CD1c-positive myeloid dendritic cell (primary cell): ENCODE results near the gene PTGR3.
"Not testable (repeated sequence)": the region's sequence is repeated elsewhere in the genome, so short reads cannot be mapped to it uniquely, and the experiment has no call there.

ENCODE experiments used
- DNase-seq: peaks from one replicate; pipeline ENCODE4 v3.0.0-alpha.2; 2016; ENCODE audit errors: extremely low spot score

PTGR3 gene

DNA sequence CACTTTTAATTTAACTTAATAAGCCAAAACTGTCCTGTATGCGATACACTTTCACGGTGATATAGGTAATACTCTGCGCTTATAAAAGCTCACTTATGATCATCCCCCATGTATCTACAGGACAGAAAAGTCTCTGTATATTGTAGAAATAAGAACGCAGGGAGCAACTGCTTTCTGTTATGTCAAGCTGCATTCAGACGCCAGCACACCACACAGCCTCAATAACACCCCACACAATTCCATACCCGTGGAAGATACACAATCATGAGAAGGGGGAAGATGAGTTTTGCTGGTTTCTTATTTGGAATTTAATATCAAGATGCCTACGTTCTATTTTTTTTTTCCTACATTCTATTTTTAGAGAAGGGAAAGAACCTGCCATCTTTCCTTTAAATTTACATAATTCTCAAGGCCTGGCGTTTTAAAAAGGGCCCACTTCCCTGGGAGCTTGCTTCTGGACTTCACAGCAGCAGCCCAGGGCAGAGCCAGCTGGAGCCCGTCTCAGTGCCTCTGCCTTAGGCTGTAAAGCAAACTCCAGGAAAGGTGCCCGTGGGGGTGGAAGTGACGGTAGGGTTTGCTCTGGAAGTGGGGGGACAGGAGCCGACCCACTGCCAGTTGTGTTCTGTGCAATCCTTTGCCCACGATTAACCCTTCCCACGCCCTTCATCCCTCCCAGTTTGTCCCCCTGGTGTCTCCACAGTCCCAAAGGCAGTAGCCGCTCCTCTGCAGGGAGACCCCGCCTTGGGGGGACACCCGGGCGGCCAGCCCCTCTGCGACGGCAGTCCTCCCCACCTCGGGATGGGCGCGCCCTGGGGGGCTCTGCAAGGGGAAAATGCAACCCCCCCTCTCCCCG lies 5.3 kb downstream of the PTGR3 start:
- DNase-seq, result no peak

DNA sequence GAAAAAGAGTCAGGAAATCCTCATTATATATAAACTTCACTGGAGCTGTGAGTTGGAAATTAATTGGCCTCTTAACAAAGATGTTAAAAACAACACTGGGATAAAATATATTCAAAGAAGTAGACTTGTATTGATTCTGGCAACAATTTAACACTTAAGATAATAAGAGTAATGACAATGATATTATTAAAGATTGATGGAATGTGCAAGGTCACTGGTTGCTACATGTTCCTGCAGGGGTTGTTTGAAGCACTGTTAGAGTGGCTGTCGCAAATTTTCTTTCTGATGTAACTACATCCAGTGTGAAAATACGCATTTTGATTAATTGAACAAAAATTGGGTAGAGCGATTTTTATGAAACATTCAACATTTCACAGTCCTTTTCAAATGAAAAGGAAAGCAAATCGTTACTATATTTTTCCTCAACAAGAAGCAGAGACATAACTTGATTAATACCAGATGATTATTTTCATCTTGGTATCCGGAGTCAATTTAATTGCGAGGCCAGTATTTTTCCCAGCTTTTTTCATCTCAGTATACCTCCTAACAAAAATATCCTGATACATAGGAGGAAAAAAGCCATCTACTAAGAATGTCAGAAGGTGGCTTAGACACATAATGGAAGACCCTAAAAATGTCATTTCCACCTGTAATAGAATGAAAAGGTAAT lies 6.1 kb downstream of the PTGR3 start:
- DNase-seq, result no peak

DNA sequence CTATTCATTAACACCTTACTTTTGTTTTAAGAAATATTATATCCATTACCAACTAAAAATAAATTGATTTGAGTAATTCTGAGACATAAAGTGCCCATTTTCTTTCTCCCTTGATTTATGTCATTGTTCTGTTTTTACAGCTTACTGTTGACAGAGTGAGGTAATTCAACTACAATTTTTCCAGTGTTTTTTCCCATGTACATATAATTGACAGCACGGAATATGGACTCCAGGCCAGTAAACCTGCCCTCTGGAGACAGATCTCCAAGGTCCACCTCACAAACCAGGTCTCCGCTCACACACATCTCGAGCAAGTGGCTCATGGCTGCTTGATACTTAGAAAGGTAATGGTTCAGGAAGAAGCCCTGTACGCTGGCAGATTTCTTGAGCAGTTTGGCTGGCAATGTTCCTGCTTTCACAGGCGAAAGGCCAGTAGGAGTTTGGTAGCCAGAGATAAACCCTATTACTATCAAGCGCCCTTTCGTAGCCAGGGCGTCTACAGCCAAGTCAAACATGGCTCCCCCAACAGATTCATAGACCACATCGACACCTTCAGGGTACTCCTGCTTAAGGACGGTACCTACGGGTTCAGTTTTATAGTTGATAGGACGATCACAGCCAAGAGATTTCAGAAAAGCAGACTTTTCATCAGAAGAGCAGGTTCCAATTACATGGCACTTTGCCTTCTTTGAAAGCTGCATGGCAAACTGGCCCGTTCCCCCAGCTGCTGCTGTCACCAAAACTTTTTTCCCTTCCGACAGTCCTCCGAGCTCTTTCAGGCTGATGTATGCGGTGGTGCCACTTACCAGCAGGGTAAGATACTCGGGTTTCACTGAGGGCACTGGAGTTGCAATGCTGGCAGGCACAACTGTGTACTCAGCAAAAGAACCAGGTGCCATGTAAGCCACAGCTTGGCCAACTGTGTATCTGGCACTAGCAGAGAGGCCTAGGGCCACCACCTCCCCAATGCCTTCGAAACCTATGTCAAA lies 7.4 kb downstream of the PTGR3 start:
- no peak for DNase-seq

GRCh38 chr18:75200605-75201280 lies 8.2 kb downstream of the PTGR3 start:
- DNase-seq, result no peak

DNA sequence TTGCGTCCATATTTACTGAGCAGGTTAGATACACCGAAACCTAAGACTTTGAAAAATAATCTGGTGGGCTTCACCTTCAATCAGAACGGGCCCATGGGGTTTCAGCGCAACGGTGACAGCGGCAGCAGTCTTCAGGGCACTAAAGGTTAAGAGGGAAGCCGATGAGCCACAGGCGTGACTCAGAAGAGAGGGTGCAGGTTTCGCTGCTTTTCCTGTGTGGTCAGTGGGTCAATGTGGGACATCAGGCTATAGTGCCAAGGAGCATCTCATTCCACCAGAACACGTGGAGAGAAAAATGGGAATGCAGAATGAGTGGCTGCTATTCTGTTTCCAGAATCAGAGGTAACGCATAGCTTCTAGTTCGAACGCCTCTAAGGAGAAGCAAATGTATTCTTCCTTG lies 8.9 kb downstream of the PTGR3 start:
- no peak for DNase-seq

DNA sequence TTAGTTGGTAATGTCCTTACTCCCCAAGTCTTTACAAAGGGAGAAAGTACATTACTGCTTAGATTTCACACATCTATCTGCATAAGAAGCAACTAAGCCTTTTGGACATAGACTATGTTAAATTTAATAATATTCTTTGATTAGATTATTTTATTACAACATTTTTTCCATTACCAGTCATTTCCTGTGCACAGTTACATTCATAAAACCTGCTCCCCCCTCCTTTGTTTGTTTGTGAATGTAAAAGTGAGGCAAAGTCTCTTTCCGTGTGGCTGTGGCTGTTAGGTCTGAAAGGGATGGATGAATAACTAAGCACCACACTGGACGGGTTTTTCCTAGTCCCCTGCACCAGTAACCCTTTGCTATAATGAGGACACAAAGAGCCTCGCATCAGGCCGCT lies 9.6 kb downstream of the PTGR3 start:
- no peak for DNase-seq

GRCh38 chr18:75198036-75198435 lies 10.9 kb downstream of the PTGR3 start:
- DNase-seq, result no peak

- no peak for DNase-seq
These were observed 16.0 kb downstream of the PTGR3 start for GRCh38 chr18:75192899-75193298.

DNA sequence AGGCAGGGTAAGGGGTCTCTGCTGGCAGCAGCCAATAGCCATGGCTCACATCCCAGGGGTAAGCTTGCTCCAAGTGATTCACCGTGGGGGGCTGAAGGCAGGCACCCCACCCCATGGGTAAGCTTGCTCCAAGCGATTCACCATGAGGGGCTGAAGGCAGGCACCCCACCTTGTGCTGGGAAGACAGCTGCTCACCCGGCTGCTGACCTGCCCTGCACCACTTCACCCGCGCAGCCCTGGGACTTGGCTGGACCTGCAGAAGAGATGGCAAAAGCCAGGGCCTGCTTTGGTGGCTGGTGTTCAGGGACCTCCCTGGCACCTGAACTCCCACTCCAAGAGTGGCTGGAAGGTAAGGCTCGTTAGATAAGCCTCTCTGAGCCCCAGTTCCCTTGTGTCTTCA lies 19.2 kb downstream of the PTGR3 start:
- DNase-seq, result no peak

- not testable (repeated sequence) for DNase-seq
These were observed 21.2 kb downstream of the PTGR3 start for GRCh38 chr18:75187702-75188101.

DNA sequence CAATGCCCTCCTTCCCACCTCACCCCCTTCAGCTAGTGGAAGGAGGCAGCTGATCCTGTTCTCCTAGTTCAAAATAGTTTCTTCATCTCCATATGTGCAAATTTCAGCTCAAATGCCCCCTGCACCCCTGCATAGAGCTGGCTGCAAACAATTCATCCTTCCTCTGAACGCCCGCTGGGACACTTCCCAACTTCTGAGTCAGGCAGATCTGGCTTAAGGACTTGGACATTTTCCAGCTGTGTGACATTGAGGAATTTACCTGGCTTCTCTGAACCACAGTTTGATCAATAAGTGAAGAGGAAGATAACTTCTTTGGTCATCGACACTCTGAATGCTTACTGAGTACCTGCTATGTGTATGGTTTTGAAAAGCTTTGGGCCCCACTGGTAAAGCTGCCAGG lies 23.5 kb downstream of the PTGR3 start:
- DNase-seq, result no peak

DNA sequence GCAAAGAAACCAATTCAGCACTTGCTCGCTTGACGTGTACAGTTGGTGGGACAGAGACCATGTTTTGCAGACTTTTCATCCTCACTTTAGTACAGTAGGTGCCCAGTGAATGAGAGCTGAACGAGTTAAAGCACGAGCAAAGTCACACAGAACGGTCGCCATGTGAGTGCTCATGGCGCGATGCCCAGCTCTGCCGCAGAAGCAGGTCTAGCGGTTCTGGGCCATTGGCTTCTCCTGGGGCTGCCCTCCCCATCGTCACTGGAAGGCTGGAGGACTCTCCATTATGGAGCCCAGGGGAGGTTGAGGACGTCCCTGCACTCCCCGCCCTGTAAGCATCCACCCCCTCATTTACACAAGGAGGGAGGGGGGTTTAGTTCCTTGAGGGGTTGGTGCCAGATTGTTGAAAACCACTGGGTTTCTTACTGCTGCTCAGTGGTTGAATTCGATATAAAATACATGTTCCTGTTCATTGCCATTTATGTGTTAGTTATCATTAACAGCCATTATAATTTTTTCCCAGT lies 24.9 kb downstream of the PTGR3 start:
- no peak for DNase-seq

- DNase-seq, result no peak
These were observed 25.4 kb downstream of the PTGR3 start for GRCh38 chr18:75183524-75183923.

DNA sequence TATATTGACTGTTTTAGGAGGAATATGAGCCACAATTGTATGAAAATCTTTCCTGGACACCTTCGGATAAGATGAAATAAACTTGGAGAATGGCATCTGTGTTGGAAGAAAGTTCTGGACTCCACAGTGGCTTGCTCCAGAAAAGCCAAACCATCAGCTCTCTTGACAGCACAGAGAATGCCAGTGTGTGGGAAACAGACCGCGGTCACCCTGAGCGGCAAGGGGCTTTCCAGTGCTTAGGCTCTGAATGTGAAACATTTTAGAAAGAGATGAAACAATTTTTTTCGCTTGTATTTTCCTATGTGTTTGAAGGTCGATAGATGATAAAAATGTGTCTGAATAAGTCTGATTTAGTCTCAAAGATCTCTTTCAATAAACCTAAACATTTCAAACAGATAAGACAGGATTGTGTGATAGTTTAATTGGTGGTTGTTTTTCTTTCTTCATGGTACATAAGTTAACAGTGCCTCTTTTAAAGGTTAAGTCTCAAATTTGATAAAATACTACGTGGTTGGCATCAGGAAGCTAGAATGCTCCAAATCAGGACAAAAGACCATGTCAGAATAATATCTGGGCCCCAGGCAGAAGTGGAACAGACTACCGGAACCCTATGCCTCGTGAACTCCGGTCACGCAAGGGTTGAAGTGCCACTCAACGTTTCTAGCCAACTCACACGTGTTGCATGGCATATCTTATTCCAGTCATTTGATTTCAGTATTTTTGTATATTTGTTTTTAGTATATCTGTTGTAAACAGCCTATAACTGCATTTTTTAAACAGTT lies 28.9 kb downstream of the PTGR3 start:
- DNase-seq, result no peak

- DNase-seq, result no peak
These were observed 30.6 kb downstream of the PTGR3 start for GRCh38 chr18:75178376-75178775.

- no peak for DNase-seq
These were observed 32.1 kb downstream of the PTGR3 start for GRCh38 chr18:75176849-75177248.

- DNase-seq, result no peak
These were observed 35.2 kb downstream of the PTGR3 start for GRCh38 chr18:75173738-75174137.

DNA sequence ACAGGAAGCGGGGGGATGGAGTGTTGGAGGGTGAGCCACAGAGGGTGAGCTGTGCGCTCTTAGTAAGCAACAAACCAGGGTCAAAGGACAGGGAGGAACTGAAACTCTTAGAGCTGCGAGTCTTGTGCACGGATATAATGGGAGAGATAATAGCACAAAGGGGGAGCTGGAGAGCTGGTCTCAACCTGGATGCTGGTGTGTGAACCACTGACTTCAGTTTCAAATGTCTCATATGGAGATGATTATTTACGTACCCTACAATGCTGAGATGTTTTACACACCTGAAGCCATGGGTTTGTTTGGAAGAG lies 35.9 kb downstream of the PTGR3 start:
- DNase-seq, result peak; percentile 56

DNA sequence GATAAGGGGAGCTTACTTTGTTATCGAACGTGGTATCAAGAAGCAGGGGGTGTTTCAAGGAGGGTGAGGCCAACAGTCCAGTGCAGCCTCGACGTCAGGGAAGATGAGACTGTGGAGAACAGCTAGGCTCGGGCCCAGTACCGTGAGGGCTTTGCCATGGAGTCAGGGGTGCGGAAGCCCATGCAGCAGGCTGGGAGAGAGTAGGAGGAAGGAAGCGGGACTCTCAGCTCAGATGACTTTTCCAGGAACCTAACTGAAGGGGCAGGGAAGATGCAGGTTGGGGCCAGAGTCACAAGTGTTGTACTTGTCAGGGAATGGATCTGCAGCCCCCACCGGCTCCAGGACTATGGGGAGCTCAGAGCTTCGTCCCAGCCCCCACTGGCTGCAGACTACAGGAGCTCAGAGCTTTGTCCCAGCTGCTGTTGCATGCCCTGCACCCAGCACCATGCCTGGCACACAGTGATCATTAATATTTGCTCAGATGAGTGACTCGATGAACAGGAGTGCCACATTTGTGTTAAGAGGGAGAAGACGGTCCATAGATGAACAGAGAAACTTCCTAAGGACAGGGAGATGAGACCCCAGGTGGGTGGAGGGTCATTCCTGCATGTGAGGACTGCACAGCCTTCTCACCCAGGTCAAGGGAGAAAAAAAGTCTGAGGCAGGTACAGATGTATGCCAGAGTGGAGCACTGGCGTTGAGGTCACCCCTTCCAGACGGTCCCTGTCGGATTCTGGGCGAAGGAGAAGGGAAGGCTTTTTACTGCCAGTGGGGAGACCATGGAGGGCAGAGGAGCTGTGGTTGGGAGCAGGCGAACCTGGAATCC lies 36.4 kb downstream of the PTGR3 start:
- DNase-seq, result no peak

GRCh38 chr18:75170916-75171315 lies 38.0 kb downstream of the PTGR3 start:
- DNase-seq, result no peak
